GM06990 (cell line): ENCODE data around the gene CEP55.

Experiments
- DNase-seq: peaks from one replicate; pipeline ENCODE4 v3.0.0-alpha.2; 2011; ENCODE audit not compliant: insufficient read length; ENCODE audit errors: extremely low read depth
- H3K27me3 ChIP-seq: replicated peaks from 2 replicates; pipeline ENCODE4 v1.6.0; 2011; ENCODE audit warnings: low read length; ENCODE audit not compliant: control insufficient read depth, insufficient read depth
- H3K36me3 ChIP-seq: 2 replicates; pipeline ENCODE4 v1.5.1; 2011; ENCODE audit warnings: low read length; ENCODE audit not compliant: control insufficient read depth, insufficient read depth
- H3K4me3 ChIP-seq: replicated peaks from 2 replicates; pipeline ENCODE4 v1.5.1; 2011; ENCODE audit warnings: low read depth, mild to moderate bottlenecking, control low read depth, low read length
- TF ChIP-seq, protein P1 (sequence below): IDR thresholded peaks from 2 replicates; pipeline ENCODE4 v1.5.1; 2011; ENCODE audit warnings: low read length, control low read depth, mild to moderate bottlenecking, inconsistent platforms; ENCODE audit not compliant: insufficient read depth, poor library complexity, severe bottlenecking

Gene CEP55

DNA sequence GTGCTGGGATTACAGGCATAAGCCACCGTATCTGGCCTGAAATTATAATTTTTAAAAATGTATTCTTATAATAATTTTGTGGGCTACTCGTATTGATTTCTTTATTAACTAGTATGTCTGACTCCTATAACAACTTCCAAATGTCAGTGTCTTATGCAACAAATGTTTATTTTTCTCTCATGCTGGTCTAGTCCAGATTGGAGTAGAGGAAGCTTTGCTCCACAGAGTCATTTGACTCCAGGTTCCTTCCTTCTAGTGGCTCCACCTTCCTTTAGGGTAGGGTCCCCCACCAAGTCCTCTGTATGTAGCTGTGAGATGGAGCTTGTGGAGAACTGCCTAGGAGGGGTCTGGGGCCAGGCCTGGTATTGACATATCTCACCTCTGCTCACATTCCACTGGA, 8.7 kb downstream of the CEP55 start:
- no peaks in the 10 kb centered on the region for H3K27me3 ChIP-seq
- no peaks in the 10 kb centered on the region for H3K36me3 ChIP-seq
- TF ChIP-seq, protein P1, sequence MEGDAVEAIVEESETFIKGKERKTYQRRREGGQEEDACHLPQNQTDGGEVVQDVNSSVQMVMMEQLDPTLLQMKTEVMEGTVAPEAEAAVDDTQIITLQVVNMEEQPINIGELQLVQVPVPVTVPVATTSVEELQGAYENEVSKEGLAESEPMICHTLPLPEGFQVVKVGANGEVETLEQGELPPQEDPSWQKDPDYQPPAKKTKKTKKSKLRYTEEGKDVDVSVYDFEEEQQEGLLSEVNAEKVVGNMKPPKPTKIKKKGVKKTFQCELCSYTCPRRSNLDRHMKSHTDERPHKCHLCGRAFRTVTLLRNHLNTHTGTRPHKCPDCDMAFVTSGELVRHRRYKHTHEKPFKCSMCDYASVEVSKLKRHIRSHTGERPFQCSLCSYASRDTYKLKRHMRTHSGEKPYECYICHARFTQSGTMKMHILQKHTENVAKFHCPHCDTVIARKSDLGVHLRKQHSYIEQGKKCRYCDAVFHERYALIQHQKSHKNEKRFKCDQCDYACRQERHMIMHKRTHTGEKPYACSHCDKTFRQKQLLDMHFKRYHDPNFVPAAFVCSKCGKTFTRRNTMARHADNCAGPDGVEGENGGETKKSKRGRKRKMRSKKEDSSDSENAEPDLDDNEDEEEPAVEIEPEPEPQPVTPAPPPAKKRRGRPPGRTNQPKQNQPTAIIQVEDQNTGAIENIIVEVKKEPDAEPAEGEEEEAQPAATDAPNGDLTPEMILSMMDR, result no peak
- no peak for DNase-seq
- H3K4me3 ChIP-seq, result no peak overlapping the region

DNA sequence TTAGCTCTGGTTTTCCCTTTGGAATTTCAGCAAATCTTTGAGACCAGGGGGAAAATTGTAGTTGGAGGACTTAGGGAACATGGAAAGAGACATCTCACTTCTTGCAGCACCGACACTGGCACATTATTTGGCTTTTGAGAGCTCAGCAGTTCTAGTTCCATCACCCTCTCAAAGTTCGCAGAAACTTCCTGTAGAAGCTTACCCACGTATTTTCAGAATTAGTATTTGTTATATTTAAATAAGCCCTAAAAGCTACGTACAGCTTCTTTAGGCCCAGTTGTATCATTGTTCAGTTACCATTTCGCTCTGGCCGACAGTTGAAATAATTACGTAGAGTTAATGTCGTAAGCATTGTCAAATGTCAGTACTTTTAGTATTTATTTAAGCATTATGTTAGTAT, 13.4 kb downstream of the CEP55 start:
- H3K4me3 ChIP-seq, result no peak overlapping the region
- no peaks in the 10 kb centered on the region for H3K27me3 ChIP-seq
- DNase-seq, result no peak
- TF ChIP-seq, protein P1, result no peak
- H3K36me3 ChIP-seq, result no peaks in the 10 kb centered on the region; the same call in 1 of the 2 replicates

DNA sequence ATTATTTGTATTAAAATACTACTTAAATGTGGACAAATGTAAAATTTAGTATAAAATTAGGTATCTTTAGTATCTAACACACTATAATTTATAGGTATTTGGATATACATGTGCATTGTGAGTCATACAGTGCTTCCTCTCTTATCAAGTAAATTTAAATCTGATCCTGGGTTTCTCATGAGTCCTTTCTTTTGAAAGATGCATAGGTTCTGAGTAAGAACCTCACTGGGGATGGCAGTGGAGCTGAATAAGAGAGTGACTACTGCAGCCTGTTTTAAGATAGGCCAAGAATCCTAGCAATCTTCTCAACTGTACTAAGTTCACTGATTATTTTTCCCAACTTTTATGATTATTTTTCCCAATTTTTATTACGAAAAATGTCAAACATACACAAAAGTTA, 16.2 kb downstream of the CEP55 start:
- Histone ChIP-seq H3K27me3 (no peaks in the 10 kb centered on the region), H3K4me3 (no peak overlapping the region), H3K36me3 (peaks cover 5% of the 10 kb centered on the region)
- DNase-seq, result no peak
- TF ChIP-seq, protein P1, result no peak

GRCh38 chr10:93513091-93513490, 16.7 kb downstream of the CEP55 start:
- TF ChIP-seq, protein P1, result no peak
- Histone ChIP-seq H3K4me3 (no peak overlapping the region), H3K36me3 (peaks cover 5% of the 10 kb centered on the region), H3K27me3 (no peaks in the 10 kb centered on the region)
- no peak for DNase-seq

- Histone ChIP-seq H3K27me3 (no peaks in the 10 kb centered on the region), H3K36me3 (peaks cover 10% of the 10 kb centered on the region), H3K4me3 (no peak overlapping the region)
- DNase-seq, result no peak
- TF ChIP-seq, protein P1, result no peak
Observed at GRCh38 chr10:93514521-93514920, 18.1 kb downstream of the CEP55 start.
